IPS-15b (cell line): ENCODE data around the gene DIAPH2.

ENCODE experiments used
- H3K27me3 ChIP-seq: one replicate; pipeline ENCODE4 v1.6.1; 2013; ENCODE audit warnings: low read length; ENCODE audit not compliant: control insufficient read depth, insufficient read depth
- H3K36me3 ChIP-seq: one replicate; pipeline ENCODE4 v1.6.1; 2013; ENCODE audit warnings: low read length; ENCODE audit not compliant: control insufficient read depth, insufficient read depth
- H3K4me1 ChIP-seq: one replicate; pipeline ENCODE4 v1.6.1; 2013; ENCODE audit warnings: mild to moderate bottlenecking, low read length; ENCODE audit not compliant: control insufficient read depth, insufficient read depth
- H3K4me3 ChIP-seq: one replicate; pipeline ENCODE4 v1.5.1; 2013; ENCODE audit warnings: low read depth, low read length
- H3K9ac ChIP-seq: one replicate; pipeline ENCODE4 v1.6.1; 2013; ENCODE audit warnings: low read depth, mild to moderate bottlenecking, low read length
- H3K9me3 ChIP-seq: one replicate; pipeline ENCODE4 v1.6.1; 2013; ENCODE audit warnings: mild to moderate bottlenecking, low read length; ENCODE audit not compliant: control insufficient read depth, insufficient read depth

DIAPH2 gene

DNA sequence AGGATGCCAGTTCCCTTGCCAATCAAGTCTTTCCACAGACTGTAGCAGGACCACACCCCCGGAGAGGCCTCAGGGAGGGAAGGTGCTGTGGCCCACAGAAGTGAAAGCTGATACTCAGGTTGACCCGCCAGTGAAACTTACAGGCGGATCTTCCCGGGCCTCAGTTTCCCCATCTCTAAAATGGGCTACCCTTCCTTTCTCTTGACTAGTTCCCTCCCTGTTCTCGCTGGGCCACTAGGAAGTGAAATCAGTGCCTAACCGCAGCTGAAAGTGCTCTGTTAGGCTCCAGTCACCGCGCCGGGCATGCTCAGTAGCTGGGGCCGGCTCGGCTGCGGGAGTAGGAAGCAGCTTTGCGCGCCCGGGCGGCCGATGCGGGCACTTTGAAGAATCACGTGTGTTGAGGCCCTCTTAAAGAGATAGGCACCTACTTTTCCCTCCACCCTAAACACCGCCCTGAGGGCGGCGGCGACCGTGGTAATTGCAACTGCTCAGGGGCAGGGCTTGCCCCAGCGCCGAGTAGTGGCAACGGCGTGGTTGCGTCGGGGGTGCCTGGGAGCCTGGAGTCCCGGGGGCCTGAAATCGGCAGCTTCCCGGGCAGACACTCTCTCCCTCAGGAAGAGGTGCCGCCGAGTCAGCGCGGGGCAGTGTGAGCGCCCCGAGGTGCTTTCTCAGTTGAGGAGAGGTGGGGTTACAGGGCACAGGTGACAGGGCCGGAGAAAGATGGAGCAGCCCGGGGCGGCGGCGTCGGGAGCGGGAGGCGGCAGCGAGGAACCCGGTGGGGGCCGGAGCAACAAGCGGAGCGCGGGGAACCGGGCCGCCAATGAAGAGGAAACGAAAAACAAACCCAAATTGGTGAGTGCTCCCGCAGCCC lies at the start of gene DIAPH2:
Gene DIAPH2 (plus strand): TSS at position 504 of the 871 bp plus-strand sequence.
- Histone ChIP-seq H3K4me1 (peaks cover 18% of the 10 kb centered on the region), H3K36me3 (no peaks in the 10 kb centered on the region), H3K9me3 (no peaks in the 10 kb centered on the region), H3K4me3 (peak within 1 kb of the TSS; percentile 94), H3K9ac (peak within 1 kb of the TSS; percentile 75), H3K27me3 (peaks cover 10% of the 10 kb centered on the region)

DNA sequence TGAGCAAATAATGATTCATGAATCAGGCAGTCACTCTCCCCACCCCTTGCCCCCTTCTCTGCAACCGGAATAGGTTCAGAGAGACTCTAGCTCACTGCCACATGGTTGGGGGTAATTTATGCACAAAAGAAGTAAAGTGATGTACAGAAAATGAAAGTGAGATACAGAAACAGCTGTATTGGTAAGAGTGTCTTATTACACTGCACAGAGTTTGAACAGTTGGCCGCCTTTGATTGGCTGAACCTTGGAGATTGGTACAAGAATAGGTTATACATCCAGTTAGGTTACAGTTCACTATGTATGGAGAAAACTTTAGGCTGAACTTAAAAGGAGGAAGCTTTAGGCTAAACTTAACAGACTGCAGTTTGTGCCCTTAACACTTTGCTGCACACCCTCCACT lies 34.6 kb upstream of the DIAPH2 start:
- no peaks in the 10 kb centered on the region for H3K36me3 ChIP-seq
- H3K4me1 ChIP-seq, result peaks cover 13% of the 10 kb centered on the region
- no peak overlapping the region for H3K4me3 ChIP-seq
- H3K27me3 ChIP-seq, result no peaks in the 10 kb centered on the region
- H3K9ac ChIP-seq, result no peak overlapping the region
- no peaks in the 10 kb centered on the region for H3K9me3 ChIP-seq

DNA sequence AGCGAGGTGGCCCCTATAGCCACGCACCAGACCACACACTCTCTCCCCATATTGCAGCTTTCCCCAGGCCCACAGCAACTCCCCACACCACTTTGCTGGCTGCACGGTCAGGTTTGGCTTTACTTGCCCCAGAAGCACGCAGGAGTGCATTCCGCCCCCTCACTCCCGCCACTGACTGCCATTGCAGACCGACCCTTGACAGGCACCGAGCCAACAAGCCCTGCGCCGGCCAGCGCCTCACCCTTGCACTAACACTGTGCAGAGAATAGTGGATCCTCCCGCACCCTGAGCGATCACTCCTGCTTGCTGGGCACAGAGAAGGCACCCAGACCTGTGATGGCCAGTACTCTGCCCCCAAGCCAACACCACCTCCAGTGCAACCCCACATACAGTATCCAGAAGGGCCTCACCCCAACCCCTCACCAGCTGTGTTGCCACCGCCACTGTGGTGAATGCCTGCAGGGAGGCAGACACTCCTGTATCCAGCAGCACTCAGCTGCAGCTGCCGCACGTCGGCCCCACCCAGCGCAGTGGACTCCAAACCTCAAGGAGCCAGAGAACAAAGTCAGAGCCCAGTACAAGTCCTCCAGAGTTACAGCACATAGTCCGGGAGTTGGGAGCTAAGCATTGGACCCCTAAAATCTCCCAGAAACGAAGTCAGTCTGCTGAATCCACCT lies 28.6 kb upstream of the DIAPH2 start:
- no peaks in the 10 kb centered on the region for H3K4me1 ChIP-seq
- H3K27me3 ChIP-seq, result no peaks in the 10 kb centered on the region
- no peak overlapping the region for H3K4me3 ChIP-seq
- H3K9me3 ChIP-seq, result no peaks in the 10 kb centered on the region
- H3K36me3 ChIP-seq, result no peaks in the 10 kb centered on the region
- H3K9ac ChIP-seq, result no peak overlapping the region

DNA sequence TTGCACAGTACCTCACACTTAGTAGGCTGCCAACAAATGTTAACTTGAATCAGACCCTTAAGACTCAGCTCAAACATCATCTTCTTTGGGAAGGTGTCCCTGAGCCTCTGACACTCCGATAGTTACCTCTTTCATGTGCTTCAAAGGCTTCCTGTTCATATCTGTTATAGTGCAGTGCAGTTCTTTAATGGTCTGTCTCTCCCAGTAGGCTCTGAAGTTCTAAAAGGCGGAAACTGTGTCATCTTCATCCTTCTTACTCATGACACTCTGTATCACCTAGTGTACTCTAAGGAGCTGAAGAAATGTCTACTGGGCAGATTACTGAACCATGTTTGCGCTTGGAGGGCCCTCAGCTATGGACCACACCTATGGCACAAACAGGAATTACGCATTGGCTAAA lies 2.1 kb upstream of the DIAPH2 start:
- no peak overlapping the region for H3K9ac ChIP-seq
- H3K4me1 ChIP-seq, result peaks cover 4% of the 10 kb centered on the region
- peaks cover 10% of the 10 kb centered on the region for H3K27me3 ChIP-seq
- no peaks in the 10 kb centered on the region for H3K9me3 ChIP-seq
- H3K36me3 ChIP-seq, result no peaks in the 10 kb centered on the region
- H3K4me3 ChIP-seq, result no peak overlapping the region

DNA sequence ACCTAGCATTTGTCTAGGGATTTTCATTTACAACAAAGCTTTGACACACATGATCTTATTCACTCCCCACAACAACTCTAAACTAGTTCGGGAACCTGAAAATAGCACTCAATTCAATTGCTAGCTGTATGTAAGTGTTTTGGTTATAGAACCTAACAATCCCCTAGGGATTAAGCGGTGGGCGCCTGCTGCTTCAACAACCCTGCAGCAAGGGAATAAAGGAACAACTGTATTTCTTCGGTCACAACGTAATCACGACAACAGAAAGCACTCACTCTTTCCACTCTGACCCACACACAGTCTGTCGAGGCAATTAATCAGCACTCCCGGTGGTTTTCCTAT lies 674 bp upstream of the DIAPH2 start:
- H3K27me3 ChIP-seq, result peaks cover 10% of the 10 kb centered on the region
- H3K36me3 ChIP-seq, result no peaks in the 10 kb centered on the region
- peaks cover 12% of the 10 kb centered on the region for H3K4me1 ChIP-seq
- H3K9me3 ChIP-seq, result no peaks in the 10 kb centered on the region
- H3K9ac ChIP-seq, result no peak overlapping the region
- peak overlapping the region; percentile 94 for H3K4me3 ChIP-seq

DNA sequence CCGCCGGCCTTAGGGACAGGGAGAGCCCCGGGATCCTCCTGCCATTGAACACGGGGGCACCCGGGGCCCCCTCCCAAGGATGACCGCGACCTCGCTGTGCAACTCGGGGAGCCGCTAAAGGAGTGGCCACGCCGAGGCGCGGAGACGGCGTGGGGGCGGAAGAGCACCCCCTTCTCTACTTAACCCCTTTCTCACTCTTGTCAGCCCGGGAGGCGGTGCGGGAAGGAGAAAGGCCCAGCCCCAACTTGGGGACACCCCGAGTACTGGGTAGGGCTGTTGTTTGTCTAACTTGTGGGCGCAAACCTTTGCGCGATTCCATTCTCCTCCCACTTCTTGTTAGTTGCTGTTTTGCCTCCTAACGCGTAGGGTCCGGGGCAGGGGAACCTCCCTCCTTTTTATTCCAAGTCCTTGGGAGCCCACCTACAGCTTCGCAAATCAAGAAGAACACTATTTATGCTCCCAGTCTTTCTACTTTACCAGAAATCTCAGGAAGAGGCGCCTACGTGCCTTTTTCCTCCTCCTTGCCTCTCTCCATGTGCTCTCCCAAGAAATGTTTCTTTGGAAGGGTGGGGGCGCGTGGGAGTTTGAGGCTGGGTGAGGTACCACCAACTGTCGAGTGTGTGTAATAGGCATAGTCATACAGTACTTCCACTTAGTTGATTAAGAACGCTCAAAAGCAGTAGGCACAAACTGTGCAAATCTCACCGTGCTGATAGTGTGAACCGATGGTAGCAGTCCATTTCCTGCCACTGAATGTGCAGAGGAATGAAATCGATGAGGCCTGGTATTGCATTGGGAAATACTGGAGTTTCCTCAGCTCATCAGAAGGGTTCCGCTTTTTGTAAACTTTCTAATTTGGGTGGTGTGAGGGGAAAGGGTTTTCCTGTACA lies 813 bp downstream of the DIAPH2 start:
- peak overlapping the region; percentile 75 for H3K9ac ChIP-seq
- H3K27me3 ChIP-seq, result peaks cover 10% of the 10 kb centered on the region
- no peaks in the 10 kb centered on the region for H3K36me3 ChIP-seq
- no peaks in the 10 kb centered on the region for H3K9me3 ChIP-seq
- H3K4me1 ChIP-seq, result peaks cover 25% of the 10 kb centered on the region
- H3K4me3 ChIP-seq, result peak overlapping the region; percentile 94

DNA sequence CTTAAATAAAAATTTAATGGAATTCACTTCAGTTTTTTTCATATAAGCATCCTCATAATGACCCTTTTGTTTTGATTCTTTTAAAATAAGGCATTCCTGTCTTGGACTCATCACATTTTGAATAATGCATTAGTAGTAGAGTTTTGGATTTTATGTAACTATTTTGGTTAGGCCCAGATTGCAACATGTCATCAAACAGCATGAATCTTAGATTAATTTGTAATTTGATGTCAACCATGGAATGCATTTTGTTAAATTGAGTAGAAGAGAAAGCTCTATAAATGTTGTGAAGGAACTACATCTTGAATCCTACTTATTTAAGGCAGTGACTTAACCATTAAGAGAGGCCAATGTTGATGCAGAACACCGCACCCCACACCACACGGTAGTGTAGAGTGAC lies 3.1 kb downstream of the DIAPH2 start:
- H3K9me3 ChIP-seq, result no peaks in the 10 kb centered on the region
- H3K4me3 ChIP-seq, result no peak overlapping the region
- H3K27me3 ChIP-seq, result peaks cover 10% of the 10 kb centered on the region
- H3K4me1 ChIP-seq, result peaks cover 36% of the 10 kb centered on the region
- H3K9ac ChIP-seq, result no peak overlapping the region
- H3K36me3 ChIP-seq, result no peaks in the 10 kb centered on the region

DNA sequence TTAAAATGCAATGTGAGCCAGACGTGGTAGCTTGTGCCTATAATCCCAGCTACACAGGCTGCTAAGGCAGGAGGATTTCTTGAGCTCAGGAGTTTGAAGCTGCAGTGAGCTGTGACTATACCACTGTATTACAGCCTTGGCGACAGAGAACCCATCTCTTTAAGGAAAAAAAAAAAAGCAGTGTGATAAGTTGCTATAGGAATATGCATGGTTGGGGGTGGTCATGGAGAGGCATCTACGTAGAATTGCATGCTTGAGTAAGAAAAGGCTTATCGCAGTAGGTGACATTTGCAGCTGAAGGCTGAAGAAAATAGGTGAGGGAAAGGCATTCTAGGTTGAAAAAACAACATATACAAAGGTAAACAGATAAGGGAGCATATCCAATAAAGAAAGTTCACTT lies 4.1 kb downstream of the DIAPH2 start:
- Histone ChIP-seq H3K27me3 (peaks cover 7% of the 10 kb centered on the region), H3K9me3 (no peaks in the 10 kb centered on the region), H3K4me3 (peak overlapping the region; percentile 16), H3K4me1 (peaks cover 36% of the 10 kb centered on the region), H3K9ac (no peak overlapping the region), H3K36me3 (no peaks in the 10 kb centered on the region)

DNA sequence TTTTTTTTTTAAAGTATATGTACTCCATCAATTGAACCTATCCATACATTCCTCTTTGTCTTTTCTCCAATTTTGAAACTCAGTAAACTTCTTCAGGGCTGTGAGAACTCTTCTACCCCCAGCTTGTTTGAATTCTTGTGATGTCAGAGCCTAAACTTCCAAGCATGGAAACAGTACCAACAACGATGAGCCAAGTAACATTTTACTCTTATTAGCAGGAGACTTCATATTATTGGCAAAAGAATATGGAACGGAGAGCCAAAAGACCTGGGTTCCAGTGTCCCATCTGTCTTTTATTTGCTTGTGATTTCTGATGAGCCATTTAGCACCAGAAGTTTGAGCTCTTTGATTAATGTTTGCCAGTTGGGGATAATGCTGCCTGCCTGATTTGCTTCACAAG lies 5.3 kb downstream of the DIAPH2 start:
- peaks cover 38% of the 10 kb centered on the region for H3K4me1 ChIP-seq
- no peak overlapping the region for H3K4me3 ChIP-seq
- H3K9ac ChIP-seq, result no peak overlapping the region
- H3K36me3 ChIP-seq, result no peaks in the 10 kb centered on the region
- peaks cover 6% of the 10 kb centered on the region for H3K27me3 ChIP-seq
- no peaks in the 10 kb centered on the region for H3K9me3 ChIP-seq

DNA sequence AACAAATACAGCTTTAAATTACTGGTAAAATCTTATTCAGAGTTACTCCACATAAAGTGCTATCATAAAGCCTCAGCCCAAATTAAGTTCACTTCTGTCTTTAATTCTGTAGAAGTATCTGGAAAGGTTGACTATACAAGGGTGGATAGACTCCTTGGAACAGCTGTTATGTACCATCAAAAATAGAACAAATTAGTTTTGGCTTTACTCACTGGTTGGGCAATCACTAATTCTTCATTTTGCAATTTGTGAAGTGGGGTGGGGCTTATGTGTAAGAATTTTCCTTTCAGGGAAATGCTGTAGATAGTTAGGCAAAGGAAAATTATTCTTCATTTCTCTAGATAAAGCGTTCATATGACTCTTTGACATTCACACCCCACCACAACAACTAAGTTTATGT lies 7.8 kb downstream of the DIAPH2 start:
- Histone ChIP-seq H3K4me3 (no peak overlapping the region), H3K9me3 (no peaks in the 10 kb centered on the region), H3K4me1 (peaks cover 34% of the 10 kb centered on the region), H3K36me3 (no peaks in the 10 kb centered on the region), H3K9ac (no peak overlapping the region), H3K27me3 (no peaks in the 10 kb centered on the region)

DNA sequence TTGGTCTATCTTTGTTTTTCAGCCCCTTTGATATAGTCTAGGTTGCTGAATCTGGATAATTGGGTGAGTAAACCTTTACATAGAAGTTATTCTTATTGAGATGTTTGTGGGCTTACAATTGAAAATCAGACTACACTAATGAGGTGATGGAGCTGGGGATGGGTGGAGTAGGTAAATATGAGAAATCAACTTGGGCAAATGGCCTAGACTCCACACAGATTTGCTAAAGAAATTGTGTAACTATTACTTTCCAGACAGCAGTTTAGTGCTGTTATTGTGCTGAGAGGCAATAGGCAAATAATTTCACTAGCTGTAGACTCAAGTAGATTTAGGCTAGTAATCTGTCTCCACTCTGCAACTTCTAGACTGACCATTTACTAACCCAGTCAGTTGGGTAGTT lies 8.2 kb downstream of the DIAPH2 start:
- Histone ChIP-seq H3K9ac (no peak overlapping the region), H3K27me3 (no peaks in the 10 kb centered on the region), H3K4me3 (no peak overlapping the region), H3K9me3 (no peaks in the 10 kb centered on the region), H3K36me3 (no peaks in the 10 kb centered on the region), H3K4me1 (peaks cover 31% of the 10 kb centered on the region)
